Measurements from ENCODE around the gene CRYBB3.

CRYBB3 gene

GRCh38 chr22:25199731-25200520 lies at the start of gene CRYBB3:
CRYBB3 (plus strand) TSS chr22:25199858; CDS start chr22:25201397, 1,539 bp downstream.
- no peak for TF ChIP-seq CTCF (IDR thresholded peaks at IDR 0.05)
- no peak within 1 kb of the TSS for H3K27ac ChIP-seq
- H3K36me3 ChIP-seq: no peaks in the 10 kb centered on the region
- H3K4me3 ChIP-seq (ENCODE audit: low read depth in 1 of 2, low read length in 1 of 2): no peak within 1 kb of the TSS
- no peaks in the 10 kb centered on the region for H3K27me3 ChIP-seq
- H3K4me1 ChIP-seq (ENCODE audit: control insufficient read depth in 1 of 2, insufficient read depth in 1 of 2, low read depth in 1 of 2, low read length in 1 of 2): no peaks in the 10 kb centered on the region
- H3K9me3 ChIP-seq: no peaks in the 10 kb centered on the region

- H3K27ac ChIP-seq: no peak overlapping the region
- TF ChIP-seq CTCF (IDR thresholded peaks at IDR 0.05): no peak
These were observed 45.5 kb upstream of the CRYBB3 start for GRCh38 chr22:25153961-25154666.

GRCh38 chr22:25154667-25154999 lies 45.0 kb upstream of the CRYBB3 start:
- no peaks in the 10 kb centered on the region for H3K4me1 ChIP-seq (ENCODE audit: control insufficient read depth in 1 of 2, insufficient read depth in 1 of 2, low read depth in 1 of 2, low read length in 1 of 2)
- TF ChIP-seq CTCF (IDR thresholded peaks at IDR 0.05): no peak
- H3K9me3 ChIP-seq: no peaks in the 10 kb centered on the region
- H3K4me3 ChIP-seq (ENCODE audit: low read depth in 1 of 2, low read length in 1 of 2): no peak overlapping the region
- no peaks in the 10 kb centered on the region for H3K27me3 ChIP-seq
- no peak overlapping the region for H3K27ac ChIP-seq
- no peaks in the 10 kb centered on the region for H3K36me3 ChIP-seq

More at GRCh38 chr22:25153961-25154666, 45.5 kb upstream of the CRYBB3 start:
- no peaks in the 10 kb centered on the region for H3K27me3 ChIP-seq
- H3K36me3 ChIP-seq: no peaks in the 10 kb centered on the region
- no peaks in the 10 kb centered on the region for H3K4me1 ChIP-seq (ENCODE audit: control insufficient read depth in 1 of 2, insufficient read depth in 1 of 2, low read depth in 1 of 2, low read length in 1 of 2)
- H3K4me3 ChIP-seq (ENCODE audit: low read depth in 1 of 2, low read length in 1 of 2): no peak overlapping the region
- no peaks in the 10 kb centered on the region for H3K9me3 ChIP-seq

- H3K27me3 ChIP-seq: no peaks in the 10 kb centered on the region
- no peak overlapping the region for H3K27ac ChIP-seq
- TF ChIP-seq CTCF (IDR thresholded peaks at IDR 0.05): no peak
- H3K4me3 ChIP-seq (ENCODE audit: low read depth in 1 of 2, low read length in 1 of 2): no peak overlapping the region
- H3K4me1 ChIP-seq (ENCODE audit: control insufficient read depth in 1 of 2, insufficient read depth in 1 of 2, low read depth in 1 of 2, low read length in 1 of 2): no peaks in the 10 kb centered on the region
- no peaks in the 10 kb centered on the region for H3K9me3 ChIP-seq
- no peaks in the 10 kb centered on the region for H3K36me3 ChIP-seq
These were observed 42.9 kb upstream of the CRYBB3 start for GRCh38 chr22:25156736-25157135.

- H3K9me3 ChIP-seq: no peaks in the 10 kb centered on the region
These were observed 40.6 kb upstream of the CRYBB3 start for GRCh38 chr22:25159028-25159427.

More at GRCh38 chr22:25159028-25159427, 40.6 kb upstream of the CRYBB3 start:
- H3K4me1 ChIP-seq (ENCODE audit: control insufficient read depth in 1 of 2, insufficient read depth in 1 of 2, low read depth in 1 of 2, low read length in 1 of 2): no peaks in the 10 kb centered on the region
- TF ChIP-seq CTCF (IDR thresholded peaks at IDR 0.05): no peak
- H3K4me3 ChIP-seq (ENCODE audit: low read depth in 1 of 2, low read length in 1 of 2): no peak overlapping the region
- H3K27ac ChIP-seq: no peak overlapping the region
- H3K36me3 ChIP-seq: no peaks in the 10 kb centered on the region
- no peaks in the 10 kb centered on the region for H3K27me3 ChIP-seq

Measured in neutrophil (primary cell).